ENCODE measurements around the gene SLC9A1.

DNA sequence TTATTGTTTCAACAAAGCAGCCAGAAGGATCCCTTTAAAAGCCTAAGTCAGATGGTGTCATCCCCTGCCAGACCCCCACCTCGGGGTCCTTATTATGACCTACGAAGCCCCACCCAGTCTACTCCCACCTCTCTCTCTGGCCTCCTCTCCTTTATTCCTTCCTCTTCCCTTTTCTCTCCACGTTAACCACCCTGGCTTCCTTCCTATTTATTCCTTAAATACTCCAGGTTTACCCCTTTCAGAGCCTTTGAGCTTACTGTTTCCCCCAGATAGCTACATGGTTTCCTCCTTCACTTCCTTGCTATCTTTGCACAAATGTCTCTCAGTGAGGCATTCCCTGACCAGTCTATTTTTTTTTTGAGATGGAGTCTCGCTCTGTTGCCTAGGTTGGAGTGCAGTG lies 12.0 kb upstream of the SLC9A1 start:
- TF ChIP-seq, protein P1, sequence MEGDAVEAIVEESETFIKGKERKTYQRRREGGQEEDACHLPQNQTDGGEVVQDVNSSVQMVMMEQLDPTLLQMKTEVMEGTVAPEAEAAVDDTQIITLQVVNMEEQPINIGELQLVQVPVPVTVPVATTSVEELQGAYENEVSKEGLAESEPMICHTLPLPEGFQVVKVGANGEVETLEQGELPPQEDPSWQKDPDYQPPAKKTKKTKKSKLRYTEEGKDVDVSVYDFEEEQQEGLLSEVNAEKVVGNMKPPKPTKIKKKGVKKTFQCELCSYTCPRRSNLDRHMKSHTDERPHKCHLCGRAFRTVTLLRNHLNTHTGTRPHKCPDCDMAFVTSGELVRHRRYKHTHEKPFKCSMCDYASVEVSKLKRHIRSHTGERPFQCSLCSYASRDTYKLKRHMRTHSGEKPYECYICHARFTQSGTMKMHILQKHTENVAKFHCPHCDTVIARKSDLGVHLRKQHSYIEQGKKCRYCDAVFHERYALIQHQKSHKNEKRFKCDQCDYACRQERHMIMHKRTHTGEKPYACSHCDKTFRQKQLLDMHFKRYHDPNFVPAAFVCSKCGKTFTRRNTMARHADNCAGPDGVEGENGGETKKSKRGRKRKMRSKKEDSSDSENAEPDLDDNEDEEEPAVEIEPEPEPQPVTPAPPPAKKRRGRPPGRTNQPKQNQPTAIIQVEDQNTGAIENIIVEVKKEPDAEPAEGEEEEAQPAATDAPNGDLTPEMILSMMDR (IDR thresholded peaks at IDR 0.05), result no peak
- TF ChIP-seq POLR2A (IDR thresholded peaks at IDR 0.05) (no peak), EP300 (IDR thresholded peaks at IDR 0.05) (no peak), POLR2AphosphoS5 (IDR thresholded peaks at IDR 0.05) (no peak)
